GM23338 (cell line): ENCODE results near the gene CTSC. TPM values are rescaled to one million over a fixed set of nuclear protein-coding genes. Genes with fewer than 3 reads are reported as not detected.

Source experiments
- ATAC-seq: fragments of 200-7000 bp; cut with Tn5 transposase; 3 replicates; pipeline ENCODE4 v1.9.1; 2020
- DNase-seq: peaks from one replicate; pipeline ENCODE4 v3.0.0-alpha.2; 2015; ENCODE audit warnings: low spot score
- H2AFZ ChIP-seq: fragments of 200-600 bp; sonication (generic); 2 replicates; pipeline ENCODE4 v1.8.0; 2016; ENCODE audit warnings: antibody characterized with exemption, mild to moderate bottlenecking, moderate library complexity
- H3F3A ChIP-seq: fragments of 200-600 bp; sonication (generic); replicated peaks from 2 replicates; pipeline ENCODE4 v1.8.0; 2017; ENCODE audit warnings: antibody characterized with exemption, mixed run types, low read depth
- H3K27ac ChIP-seq: fragments of 200-600 bp; sonication (generic); 2 replicates; pipeline ENCODE4 v1.6.1; 2016; ENCODE audit warnings: low read depth
- H3K27me3 ChIP-seq: fragments of 200-600 bp; sonication (generic); 2 replicates; pipeline ENCODE4 v1.8.0; 2016; ENCODE audit warnings: mild to moderate bottlenecking, mixed run types, moderate library complexity; ENCODE audit not compliant: insufficient read depth
- H3K36me3 ChIP-seq: fragments of 200-600 bp; sonication (generic); 2 replicates; pipeline ENCODE4 v1.8.0; 2016; ENCODE audit warnings: mild to moderate bottlenecking; ENCODE audit not compliant: insufficient read depth
- H3K4me1 ChIP-seq: fragments of 200-600 bp; sonication (generic); 2 replicates; pipeline ENCODE4 v1.8.0; 2016; ENCODE audit warnings: mild to moderate bottlenecking, moderate library complexity; ENCODE audit not compliant: insufficient read depth
- H3K4me2 ChIP-seq: fragments of 200-600 bp; sonication (generic); 2 replicates; pipeline ENCODE4 v1.7.1; 2017; ENCODE audit warnings: mixed run types
- H3K4me3 ChIP-seq: fragments of 200-600 bp; sonication (generic); 2 replicates; pipeline ENCODE4 v1.6.1; 2016; ENCODE audit warnings: mixed run types
- H3K79me2 ChIP-seq: fragments of 200-600 bp; sonication (generic); replicated peaks from 2 replicates; pipeline ENCODE4 v1.8.0; 2017; ENCODE audit warnings: mild to moderate bottlenecking; ENCODE audit not compliant: insufficient read depth
- H3K9me2 ChIP-seq: fragments of 200-600 bp; sonication (generic); 2 replicates; pipeline ENCODE4 v1.8.0; 2017; ENCODE audit not compliant: insufficient read depth
- H4K20me1 ChIP-seq: fragments of 200-600 bp; sonication (generic); replicated peaks from 2 replicates; pipeline ENCODE4 v1.8.0; 2017; ENCODE audit warnings: mild to moderate bottlenecking; ENCODE audit not compliant: insufficient read depth
- H3K27ac Mint-ChIP-seq: 2 replicates; pipeline ENCODE4 v1.8.0; 2020; ENCODE audit warnings: inconsistent platforms, mild to moderate bottlenecking, moderate library complexity, mixed read lengths
- H3K27me3 Mint-ChIP-seq: 3 replicates; pipeline ENCODE4 v1.8.0; 2022; ENCODE audit warnings: low read depth, mild to moderate bottlenecking, moderate library complexity, mixed read lengths, inconsistent platforms; ENCODE audit not compliant: insufficient read depth, poor library complexity
- H3K36me3 Mint-ChIP-seq: 3 replicates; pipeline ENCODE4 v1.8.0; 2021; ENCODE audit warnings: low read depth, mild to moderate bottlenecking, inconsistent platforms, moderate library complexity, mixed read lengths
- H3K4me1 Mint-ChIP-seq: 3 replicates; pipeline ENCODE4 v1.8.0; 2020; ENCODE audit warnings: mild to moderate bottlenecking, inconsistent platforms, mixed read lengths
- H3K4me3 Mint-ChIP-seq: 3 replicates; pipeline ENCODE4 v1.8.0; 2021; ENCODE audit warnings: moderate library complexity, mild to moderate bottlenecking, inconsistent platforms, mixed read lengths
- H3K9me3 Mint-ChIP-seq: 3 replicates; pipeline ENCODE4 v1.8.0; 2020; ENCODE audit warnings: moderate library complexity, mild to moderate bottlenecking, inconsistent platforms, mixed read lengths
- CREB1 ChIP-seq: fragments of 250-450 bp; sonication (Bioruptor Pico); IDR thresholded peaks from 2 replicates; pipeline ENCODE4 v1.5.0; 2020; ENCODE audit warnings: low read depth, mild to moderate bottlenecking, moderate library complexity
- EZH2 ChIP-seq: fragments of 200-600 bp; sonication (generic); IDR thresholded peaks from one replicate; pipeline ENCODE4 v1.8.0; 2017; ENCODE audit warnings: antibody characterized with exemption, mild to moderate bottlenecking, low read depth; ENCODE audit not compliant: unreplicated experiment
- EZH2phosphoT487 ChIP-seq: fragments of 200-600 bp; sonication (generic); IDR thresholded peaks from one replicate; pipeline ENCODE4 v1.8.1; 2018; ENCODE audit warnings: antibody characterized with exemption; ENCODE audit not compliant: unreplicated experiment
- JUNB ChIP-seq: IDR thresholded peaks from one replicate; pipeline ENCODE4 v1.6.1; 2016; ENCODE audit warnings: antibody characterized with exemption; ENCODE audit not compliant: unreplicated experiment
- POLR2AphosphoS5 ChIP-seq: IDR thresholded peaks from 2 replicates; pipeline ENCODE4 v1.6.1; 2016; ENCODE audit warnings: antibody characterized with exemption, low read depth
- REST ChIP-seq: IDR thresholded peaks from one replicate; pipeline ENCODE4 v1.6.1; 2018; ENCODE audit warnings: antibody characterized with exemption; ENCODE audit not compliant: unreplicated experiment
- STAT1 ChIP-seq: IDR thresholded peaks from one replicate; pipeline ENCODE4 v1.6.1; 2016; ENCODE audit warnings: antibody characterized with exemption; ENCODE audit not compliant: unreplicated experiment
- ZNF462 ChIP-seq: fragments of 250-450 bp; sonication (Bioruptor Pico); IDR thresholded peaks from 2 replicates; pipeline ENCODE4 v1.5.0; 2020; ENCODE audit warnings: mild to moderate bottlenecking, moderate library complexity
- polyA plus RNA-seq: library from polyadenylated mRNA; unstranded; fragments of >200 nt; fragmentation: Nextera tagmentation; extraction: Ambion mirVana; gene quantifications from 2 replicates; pipeline ENCODE4 v1.2.1, GENCODE V29; 2016
- total RNA-seq: library from RNA; depleted of rRNA; stranded (reverse); fragments of >200 nt; shearing (Covaris generic); gene quantifications from 2 replicates; pipeline ENCODE4 v1.2.3, GENCODE V29; 2014

The CTSC gene
- total and polyA plus RNA-seq, 2 experiments from 2014 or later, result 408 to 444 TPM

- TF ChIP-seq ZNF462 (CRISPR knock-in tag) (no peak), STAT1 (no peak), EZH2 (no peak), EZH2phosphoT487 (no peak), CREB1 (CRISPR knock-in tag) (no peak), JUNB (no peak), POLR2AphosphoS5 (no peak)
These were observed 39.6 kb upstream of the CTSC start (continued) for GRCh38 chr11:88377144-88377543.

- Histone ChIP-seq H3K27me3 (no peaks in the 10 kb centered on the region), H3K36me3 (no peaks in the 10 kb centered on the region), H3K4me3 (no peak overlapping the region), H3K4me2 (peak overlapping the region; percentile 65; the same call in 1 of the 2 replicates), H4K20me1 (no peaks in the 10 kb centered on the region), H3K27ac (no peak overlapping the region), H3K9me2 (no peaks in the 10 kb centered on the region), H3K79me2 (no peaks in the 10 kb centered on the region), H3F3A (no peaks in the 10 kb centered on the region), H3K4me1 (peaks cover 37% of the 10 kb centered on the region), H2AFZ (no peak overlapping the region)
- ATAC-seq (peak; percentile 67), DNase-seq (peak; percentile 37)
- no peaks in the 10 kb centered on the region for H3K9me3 Mint-ChIP-seq
- H3K4me3 Mint-ChIP-seq, result peak overlapping the region; percentile 16; the same call in 1 of the 3 replicates
- H3K36me3 Mint-ChIP-seq, result no peaks in the 10 kb centered on the region
- H3K4me1 Mint-ChIP-seq, result peaks cover 40% of the 10 kb centered on the region
- peaks cover 6% of the 10 kb centered on the region for H3K27me3 Mint-ChIP-seq
- H3K27ac Mint-ChIP-seq, result no peak overlapping the region
- no peak for TF ChIP-seq REST
These were observed 38.5 kb upstream of the CTSC start for GRCh38 chr11:88375927-88376470.
